Stimulated activated naive CD8-positive, alpha-beta T cell treated with anti-CD3 and anti-CD28 coated beads, Interleukin-15, Interleukin-2, amounts not matched to agents 100 U/mL and 50 U/mL, for 24 hours (primary cell): ENCODE measurements around the gene KIF13A.
"Not testable (repeated sequence)": the region's sequence is repeated elsewhere in the genome, so short reads cannot be mapped to it uniquely, and the experiment has no call there.

Experiments used
- ATAC-seq: fragments of 150-1000 bp; cut with Tn5 transposase; one replicate; pipeline ENCODE4 v1.10.0; 2021
- DNase-seq: peaks from one replicate; pipeline ENCODE4 v3.0.0; 2021

The KIF13A gene

DNA sequence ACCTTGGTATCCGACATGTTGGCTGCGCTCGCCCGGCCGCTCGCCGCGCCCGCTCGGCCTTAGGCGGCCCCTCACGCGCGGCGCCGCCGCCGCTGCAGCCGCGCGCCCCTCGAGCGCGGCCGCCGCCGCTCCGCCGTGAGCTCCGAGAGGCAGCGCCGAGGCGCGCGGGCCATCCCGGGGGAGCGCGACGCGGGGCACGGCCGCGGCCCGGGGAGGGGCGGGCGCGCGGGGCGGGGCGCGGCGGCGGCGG, at the start of gene KIF13A:
Gene KIF13A, minus strand, starts transcription at position 189 of the 250 bp plus-strand sequence. Its CDS starts 172 bp downstream, at position 17.
- no peak for DNase-seq
- ATAC-seq, result peak; percentile 50

- ATAC-seq, result no peak
- DNase-seq, result no peak
These were observed 49.3 kb upstream of the KIF13A start for GRCh38 chr6:18036781-18037180.

DNA sequence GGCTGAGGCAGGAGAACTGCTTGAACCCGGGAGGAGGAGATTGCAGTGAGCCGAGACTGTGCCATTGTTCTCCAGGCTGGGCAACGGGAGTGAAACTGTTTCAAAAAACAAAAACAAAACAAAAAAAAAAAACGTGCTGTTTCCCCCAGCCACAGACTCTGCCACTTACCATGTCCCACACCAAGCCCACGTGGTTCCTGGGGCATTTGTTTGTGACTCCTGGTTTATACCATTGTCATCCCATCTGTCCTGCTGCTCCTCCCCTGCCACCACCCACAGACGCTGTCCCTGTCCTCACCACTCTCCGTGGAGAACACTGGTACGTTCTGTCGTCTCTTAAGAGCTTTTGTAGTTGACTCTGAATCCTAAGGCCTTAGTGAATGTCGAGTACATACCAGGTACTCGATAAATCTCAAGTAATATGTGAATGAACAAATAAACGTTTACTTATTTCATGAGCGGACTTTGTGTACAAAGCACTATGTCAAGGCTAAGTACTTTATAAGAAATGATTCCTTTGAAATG, 48.0 kb upstream of the KIF13A start:
- DNase-seq, result no peak
- ATAC-seq, result no peak

GRCh38 chr6:18034798-18035202, 47.4 kb upstream of the KIF13A start:
- DNase-seq, result no peak
- ATAC-seq, result no peak

GRCh38 chr6:18031680-18032256, 44.3 kb upstream of the KIF13A start:
- ATAC-seq, result no peak
- DNase-seq, result no peak

- DNase-seq (no peak), ATAC-seq (no peak)
These were observed 43.8 kb upstream of the KIF13A start for GRCh38 chr6:18031189-18031588.

DNA sequence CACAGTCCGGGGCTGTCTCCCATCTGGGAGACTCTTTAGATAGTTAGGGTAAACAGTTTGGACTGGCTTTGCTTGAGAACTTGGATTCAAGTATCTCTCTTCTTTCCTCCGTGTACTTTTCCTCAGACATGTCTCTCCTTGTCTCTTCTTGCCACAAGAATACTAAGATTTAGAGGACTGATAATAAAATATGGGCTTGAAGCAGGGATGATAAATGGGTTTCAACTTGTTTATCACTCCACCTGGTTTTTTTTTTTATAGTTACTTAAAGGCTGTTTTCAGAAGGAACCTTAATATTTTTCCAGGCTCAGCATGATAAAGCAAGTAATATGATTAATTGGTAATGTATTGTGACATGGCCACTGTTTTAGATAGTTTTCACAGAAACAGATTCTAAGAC, 40.9 kb upstream of the KIF13A start:
- no peak for DNase-seq

DNA sequence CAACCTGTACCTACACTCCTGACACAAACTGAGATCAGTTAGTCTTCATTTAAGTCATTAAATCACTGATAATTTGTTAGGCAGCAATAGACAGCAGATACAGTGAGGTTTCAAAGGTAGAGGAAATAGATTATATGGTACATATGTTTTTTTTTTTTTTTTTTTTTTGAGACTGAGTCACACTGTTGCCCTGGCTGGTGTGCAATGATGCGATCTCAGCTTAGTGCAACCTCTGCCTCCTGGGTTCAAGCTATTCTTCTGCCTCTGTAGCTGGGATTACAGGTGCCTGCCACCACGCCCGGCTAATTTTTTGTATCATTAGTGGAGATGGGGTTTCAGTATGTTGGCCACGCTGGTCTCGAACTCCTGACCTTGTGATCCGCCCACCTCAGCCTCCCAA, 38.2 kb upstream of the KIF13A start:
- ATAC-seq, result no peak
- no peak for DNase-seq

More for the DNA sequence above, 40.9 kb upstream of the KIF13A start:
- no peak for ATAC-seq

GRCh38 chr6:18024876-18025275, 37.4 kb upstream of the KIF13A start:
- DNase-seq (no peak), ATAC-seq (no peak)

- ATAC-seq (no peak), DNase-seq (no peak)
These were observed 36.5 kb upstream of the KIF13A start for GRCh38 chr6:18023891-18024290.

DNA sequence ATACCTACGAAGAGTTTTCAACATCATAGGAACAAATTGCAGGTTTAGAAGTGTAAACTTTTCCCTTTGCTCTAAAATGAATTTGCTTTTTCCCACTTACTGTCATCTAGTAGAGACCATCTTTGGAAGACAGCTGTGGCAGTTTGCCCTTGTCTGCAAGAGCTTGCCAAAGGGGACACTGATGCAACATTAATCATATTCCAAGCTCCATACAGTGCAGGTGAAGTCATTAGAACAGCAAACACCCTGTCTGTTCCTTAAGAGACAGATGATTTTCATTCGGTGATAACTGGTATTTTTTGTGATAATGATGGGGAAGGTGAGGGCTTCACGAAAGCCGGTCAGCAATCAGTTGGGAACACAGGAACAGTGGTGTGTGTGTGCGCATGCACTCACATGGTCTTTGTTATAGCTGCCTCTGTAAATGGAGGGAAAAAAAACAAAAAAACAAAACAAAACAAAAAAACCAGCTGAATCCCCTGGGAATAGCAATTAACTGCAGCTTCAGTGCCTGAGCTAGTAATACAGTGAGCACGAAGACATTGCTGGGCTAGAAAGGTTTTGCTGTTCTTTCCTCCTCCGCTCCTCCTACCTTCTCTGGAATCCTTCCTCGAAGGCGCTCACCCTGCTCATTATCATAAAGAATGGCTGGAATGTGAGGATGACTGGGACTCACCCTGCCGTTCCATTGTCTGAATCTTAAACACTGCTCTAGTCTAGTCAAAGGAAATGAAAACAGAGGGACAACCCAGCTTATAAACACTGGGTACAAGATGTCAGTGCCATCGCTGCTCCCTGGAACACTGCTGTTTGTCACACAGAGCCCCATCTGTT, 35.2 kb upstream of the KIF13A start:
- ATAC-seq (no peak), DNase-seq (no peak)

DNA sequence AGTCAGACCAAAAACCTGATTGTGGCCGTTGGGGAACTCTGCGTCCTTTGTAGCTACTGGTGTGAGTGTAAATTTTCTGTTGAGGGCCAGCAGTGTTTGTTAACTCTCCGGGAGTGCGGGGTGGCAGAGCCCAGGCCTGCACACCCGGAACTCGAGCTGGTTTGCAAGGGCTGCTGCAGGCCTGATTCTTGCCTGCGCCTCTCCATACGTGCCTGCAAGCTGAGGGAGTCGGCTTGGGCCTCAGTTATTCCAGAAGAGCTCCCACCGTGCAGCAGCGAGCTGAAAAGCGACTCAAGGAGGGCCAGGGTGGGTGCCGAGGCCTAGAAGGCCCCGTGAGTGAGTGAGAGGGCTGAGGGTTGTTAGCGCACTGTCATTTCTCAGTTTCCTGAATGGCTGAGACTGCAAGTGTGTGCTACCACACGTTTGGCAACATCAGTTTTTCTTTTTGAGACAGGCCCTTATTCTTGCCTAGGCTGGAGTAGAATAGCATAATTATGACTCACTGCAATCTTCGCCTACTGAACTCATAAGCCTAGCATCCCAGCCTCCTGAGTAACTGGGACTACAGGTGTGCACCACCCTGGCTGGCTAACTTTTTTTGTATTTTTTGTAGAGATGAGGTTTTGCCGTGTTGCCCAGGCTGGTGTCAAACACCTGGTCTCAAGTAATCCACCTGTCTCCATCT, 33.9 kb upstream of the KIF13A start:
- no peak for DNase-seq
- ATAC-seq, result no peak

- DNase-seq, ATAC-seq: not testable (repeated sequence)
These were observed 33.1 kb upstream of the KIF13A start for GRCh38 chr6:18020545-18020944.

- no peak for DNase-seq
- ATAC-seq, result no peak
These were observed 32.4 kb upstream of the KIF13A start for GRCh38 chr6:18019539-18020534.

DNA sequence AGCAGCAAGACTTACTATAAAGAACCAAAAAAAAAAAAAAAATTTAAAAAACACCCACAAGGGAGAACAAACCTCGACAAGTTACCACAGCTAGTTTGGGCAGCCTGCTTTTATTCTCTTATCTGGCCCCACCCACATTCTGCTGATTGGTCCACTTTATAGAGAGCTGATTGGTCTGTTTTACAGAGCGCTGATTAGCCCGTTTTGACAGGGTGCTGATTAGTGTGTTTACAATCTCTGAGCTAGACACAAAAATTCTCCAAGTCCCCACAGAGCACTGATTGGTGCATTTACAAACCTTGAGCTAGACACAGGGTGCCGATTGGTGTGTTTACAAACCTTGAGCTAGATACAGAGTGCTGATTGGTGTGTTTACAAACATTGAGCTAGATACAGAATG, 31.7 kb upstream of the KIF13A start:
- DNase-seq, ATAC-seq: not testable (repeated sequence)

DNA sequence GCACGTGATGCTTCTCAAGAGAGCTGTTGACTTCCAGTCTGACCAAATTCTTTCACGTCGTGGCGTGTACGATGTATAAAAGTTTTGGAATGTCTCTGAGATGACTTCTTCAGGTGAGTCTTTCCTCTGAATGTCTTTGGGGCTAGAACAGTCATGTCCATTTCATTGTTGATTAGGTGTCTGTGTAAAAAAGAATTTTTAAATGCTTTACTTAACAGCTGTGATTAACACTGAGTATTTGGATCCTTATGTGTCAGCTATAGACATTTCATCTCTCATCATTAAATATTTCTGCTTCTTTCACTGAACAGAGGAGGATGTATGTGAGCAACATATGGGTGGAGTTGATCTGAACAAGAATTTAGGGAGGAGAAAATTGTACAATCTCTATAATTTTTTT, 29.3 kb upstream of the KIF13A start:
- DNase-seq (no peak), ATAC-seq (no peak)

DNA sequence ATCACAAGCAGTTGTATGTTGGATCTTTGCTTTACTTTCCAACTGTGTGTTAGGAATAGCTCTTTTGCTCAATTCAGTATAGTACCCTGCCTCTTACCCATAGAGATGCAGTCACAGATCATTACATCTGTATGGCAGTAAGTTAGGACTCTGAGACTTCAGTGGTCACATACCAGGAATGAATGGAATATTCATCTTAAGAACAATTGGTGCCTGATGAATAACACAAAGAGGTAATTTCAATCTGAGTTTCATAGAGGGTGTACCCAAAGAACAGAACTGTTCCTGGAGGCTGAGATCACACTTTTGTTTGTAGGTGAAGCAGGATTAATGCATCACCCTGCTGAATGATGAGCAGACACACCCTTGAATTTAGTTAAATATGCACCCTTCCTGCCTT, 28.7 kb upstream of the KIF13A start:
- DNase-seq (no peak), ATAC-seq (no peak)

- ATAC-seq (no peak), DNase-seq (no peak)
These were observed 23.9 kb upstream of the KIF13A start for GRCh38 chr6:18011287-18011686.

DNA sequence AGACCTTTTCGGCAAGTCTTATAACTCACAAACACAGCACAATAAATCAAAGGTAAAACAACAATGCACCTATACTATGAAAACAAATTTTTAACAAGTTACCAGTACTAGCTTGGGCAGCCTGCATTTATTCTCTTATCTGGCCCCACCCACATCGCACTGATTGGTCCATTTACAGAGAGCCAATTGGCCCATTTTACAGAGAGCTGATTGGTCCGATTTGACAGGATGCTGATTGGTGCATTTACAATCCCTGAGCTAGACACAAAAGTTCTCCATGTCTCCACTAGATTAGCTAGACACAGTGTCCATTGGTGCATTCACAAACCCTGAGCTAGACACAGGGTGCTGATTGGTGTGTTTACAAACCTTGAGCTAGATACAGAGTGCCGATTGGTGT, 23.1 kb upstream of the KIF13A start:
- DNase-seq, ATAC-seq: not testable (repeated sequence)

DNA sequence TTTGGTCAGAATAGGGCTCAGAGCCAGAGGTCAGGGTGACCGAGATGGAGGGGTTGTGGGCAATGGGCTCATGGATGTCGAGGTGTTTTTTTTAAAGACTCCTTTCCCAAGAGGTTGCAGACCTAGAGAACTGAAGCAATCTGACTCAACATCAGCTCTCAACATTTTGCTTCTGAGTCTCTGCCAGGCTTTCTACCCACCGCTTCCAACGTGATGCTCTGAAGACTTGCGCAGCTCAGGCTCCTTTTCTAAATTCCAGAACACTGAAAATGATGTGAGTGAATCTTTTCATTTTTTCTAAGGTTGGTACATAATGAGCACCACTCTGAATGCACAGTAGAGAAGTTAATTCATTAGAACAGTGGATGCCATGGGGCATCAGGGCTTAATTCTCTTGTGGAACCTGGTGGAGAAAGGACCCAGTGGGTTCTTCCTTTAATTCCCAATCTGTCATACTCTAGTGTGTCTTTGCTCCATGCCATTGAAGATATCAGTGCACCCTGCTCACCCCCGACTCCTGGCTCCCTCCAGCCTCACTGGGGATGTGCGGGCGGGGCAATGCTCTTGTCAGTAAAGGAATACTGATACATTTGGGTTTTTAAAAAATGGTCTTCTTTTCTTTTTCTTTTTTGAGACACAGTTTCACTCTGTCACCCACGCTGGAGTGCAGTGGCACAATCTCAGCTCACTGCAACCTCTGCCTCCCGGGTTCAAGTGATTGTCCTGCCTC, 17.0 kb upstream of the KIF13A start:
- DNase-seq (no peak), ATAC-seq (no peak)

DNA sequence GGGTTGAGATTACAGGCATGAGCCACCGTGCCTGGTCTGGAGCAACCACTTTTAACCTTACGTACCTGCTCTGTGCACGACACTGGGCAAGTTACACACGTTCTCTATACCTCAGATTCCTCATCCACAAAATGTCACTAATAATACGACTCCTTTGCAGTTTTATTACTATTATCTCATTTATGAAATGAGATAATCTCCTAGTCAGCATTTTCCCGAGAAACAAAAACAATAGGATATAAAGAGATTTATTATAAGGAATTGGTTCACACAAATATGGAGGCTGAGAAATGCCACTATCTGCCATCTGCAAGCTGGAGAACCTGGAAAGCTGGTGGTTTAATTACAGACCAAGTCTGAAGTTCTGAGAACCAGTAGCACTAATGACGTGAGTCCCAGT, 12.0 kb upstream of the KIF13A start:
- ATAC-seq, result no peak

More for the DNA sequence above, 12.0 kb upstream of the KIF13A start:
- DNase-seq, result no peak
